CD4-positive, alpha-beta memory T cell (primary cell): ENCODE data around the gene HSPA12B. TPM values are rescaled to one million over a fixed set of nuclear protein-coding genes. Genes with fewer than 3 reads are reported as not detected.
A peak's percentile ranks its signal among the peaks of the same experiment; 100 is the strongest.

Experiments used
- CTCF ChIA-PET: fragments of 350-600 bp; sonication (Branson Sonifier 250); formaldehyde crosslinking; loops from one replicate; lab custom pipeline; 2021; ENCODE audit warnings: inconsistent platforms; ENCODE audit not compliant: partially characterized antibody; lab: Charles Lee
- POLR2A ChIA-PET: fragments of 350-600 bp; sonication (Branson Sonifier 250); formaldehyde crosslinking; loops from one replicate; lab custom pipeline; 2021; ENCODE audit not compliant: partially characterized antibody; lab: Charles Lee
- DNase-seq, 5 donors: peaks; one replicate each; pipeline versions ENCODE4 v3.0.0 to v3.0.0-alpha.2; 2020 to 2022; ENCODE audit warnings: mixed read lengths in 1 of 5
- H3K27ac ChIP-seq: one replicate; pipeline ENCODE4 v1.7.0; 2013; ENCODE audit warnings: low read depth, low read length
- H3K27me3 ChIP-seq: 2 replicates; pipeline ENCODE4 v1.7.0; 2013; ENCODE audit warnings: mild to moderate bottlenecking, low read length, moderate library complexity; ENCODE audit not compliant: insufficient read depth
- H3K36me3 ChIP-seq: 2 replicates; pipeline ENCODE4 v1.7.0; 2013; ENCODE audit warnings: mild to moderate bottlenecking, low read length, moderate library complexity; ENCODE audit not compliant: insufficient read depth
- H3K4me1 ChIP-seq: 2 replicates; pipeline ENCODE4 v1.7.0; 2013; ENCODE audit warnings: mild to moderate bottlenecking, low read length, moderate library complexity; ENCODE audit not compliant: insufficient read depth
- H3K4me3 ChIP-seq, 2 donors: one replicate each; pipeline ENCODE4 v1.7.0; 2013; ENCODE audit warnings: low read length in 2 of 2, mild to moderate bottlenecking in 1 of 2
- H3K9me3 ChIP-seq, 2 donors: one replicate each; pipeline ENCODE4 v1.7.0; 2013; ENCODE audit warnings: low read length in 2 of 2, control low read depth in 1 of 2; ENCODE audit not compliant: control insufficient read depth in 1 of 2
- H3K27ac Mint-ChIP-seq, 7 donors: one replicate each; pipeline ENCODE4 v1.8.0; 2020 to 2021; ENCODE audit warnings: mixed read lengths in 7 of 7, mild to moderate bottlenecking in 6 of 7, inconsistent platforms in 3 of 7, moderate library complexity in 3 of 7
- H3K27me3 Mint-ChIP-seq, 2 donors: one replicate each; pipeline ENCODE4 v1.8.0; 2020 to 2021; ENCODE audit warnings: mixed read lengths in 2 of 2
- H3K36me3 Mint-ChIP-seq, 2 donors: one replicate each; pipeline ENCODE4 v1.8.0; 2020 to 2021; ENCODE audit warnings: mixed read lengths in 2 of 2, inconsistent platforms in 1 of 2, mild to moderate bottlenecking in 1 of 2
- H3K4me1 Mint-ChIP-seq, 4 donors: one replicate each; pipeline ENCODE4 v1.8.0; 2020 to 2021; ENCODE audit warnings: mixed read lengths in 4 of 4, mild to moderate bottlenecking in 1 of 4
- H3K4me3 Mint-ChIP-seq, 8 donors: one replicate each; pipeline ENCODE4 v1.8.0; 2020 to 2021; ENCODE audit warnings: mixed read lengths in 8 of 8, mild to moderate bottlenecking in 7 of 8, moderate library complexity in 6 of 8, inconsistent platforms in 3 of 8
- H3K9me3 Mint-ChIP-seq, 8 donors: one replicate each; pipeline ENCODE4 v1.8.0; 2020 to 2021; ENCODE audit warnings: mixed read lengths in 8 of 8, mild to moderate bottlenecking in 5 of 8, inconsistent platforms in 3 of 8, moderate library complexity in 1 of 8
- intact Hi-C: fragments of 100-400 bp; cut with micrococcal nuclease; formaldehyde crosslinking; loops from one replicate; pipeline ENCODE4 v1.15.1; 2023
- polyA plus RNA-seq, 2 donors: library from polyadenylated mRNA; unstranded; fragments of 300-500 nt; fragmentation: Illumina TruSeq; gene quantifications; one replicate each; pipeline ENCODE4 v1.2.3, GENCODE V29; 2021
- total RNA-seq, 2 experiments: library from RNA; stranded (reverse); gene quantifications; one replicate each; pipeline ENCODE4 v1.2.3, GENCODE V29; 2021

HSPA12B gene
- total and polyA plus RNA-seq, 4 experiments from 2014 or later, result 0.22 TPM; not detected in 3

DNA sequence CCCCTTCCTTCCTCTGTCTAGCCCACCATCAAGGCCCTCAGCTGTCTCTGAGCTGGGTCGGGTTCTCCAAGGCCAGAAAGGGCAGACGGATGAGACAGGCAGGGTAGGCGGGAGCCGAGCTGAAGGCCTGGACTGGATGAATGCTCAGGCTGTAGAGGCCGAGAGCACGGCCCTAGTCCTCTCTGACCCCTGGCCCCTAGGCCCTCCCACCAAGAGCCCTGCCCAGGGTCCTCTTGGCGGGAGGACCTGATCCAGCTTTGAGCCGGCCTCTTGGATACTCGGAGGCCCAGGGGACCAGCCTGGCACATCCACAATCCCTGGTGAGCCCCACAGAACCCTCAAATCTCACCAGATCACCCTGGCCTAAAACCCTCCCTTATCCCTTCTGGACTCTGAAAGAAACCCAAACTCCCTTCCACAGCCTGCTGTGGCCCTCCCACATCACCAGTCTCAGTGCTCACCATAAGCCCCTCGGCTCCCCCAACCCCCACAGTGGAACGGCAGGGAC lies 26.9 kb downstream of the HSPA12B start:
- H3K27ac ChIP-seq, result no peak overlapping the region
- Mint-ChIP-seq H3K36me3 (peaks cover 12 to 15% of the 10 kb centered on the region in 2 donors), H3K9me3 (no peaks in the 10 kb centered on the region), H3K27ac (peak overlapping the region in 1 of 7 donors; percentile 42), H3K27me3 (no peaks in the 10 kb centered on the region), H3K4me3 (no peak overlapping the region), H3K4me1 (peaks cover 0 to 4% (median 2%) of the 10 kb centered on the region in 4 donors)
- CTCF ChIA-PET, result interaction anchor here (0.6 to 5.5 kb wide), 4 partner anchors 8 to 96 kb away, joined by 3 to 30 read pairs (median 14); partner anchors contain the start of gene ADISSP
- no peaks in the 10 kb centered on the region for H3K27me3 ChIP-seq
- no peaks in the 10 kb centered on the region for H3K9me3 ChIP-seq
- DNase-seq, result no peak
- no peaks in the 10 kb centered on the region for H3K36me3 ChIP-seq
- no peak overlapping the region for H3K4me3 ChIP-seq
- H3K4me1 ChIP-seq, result no peaks in the 10 kb centered on the region
- intact Hi-C loops, result no loop called here
- POLR2A ChIA-PET, result interaction anchor here (1.0 kb wide), 1 partner anchor 8 kb away, joined by 3 read pairs; the partner anchor contains the start of gene ADISSP

DNA sequence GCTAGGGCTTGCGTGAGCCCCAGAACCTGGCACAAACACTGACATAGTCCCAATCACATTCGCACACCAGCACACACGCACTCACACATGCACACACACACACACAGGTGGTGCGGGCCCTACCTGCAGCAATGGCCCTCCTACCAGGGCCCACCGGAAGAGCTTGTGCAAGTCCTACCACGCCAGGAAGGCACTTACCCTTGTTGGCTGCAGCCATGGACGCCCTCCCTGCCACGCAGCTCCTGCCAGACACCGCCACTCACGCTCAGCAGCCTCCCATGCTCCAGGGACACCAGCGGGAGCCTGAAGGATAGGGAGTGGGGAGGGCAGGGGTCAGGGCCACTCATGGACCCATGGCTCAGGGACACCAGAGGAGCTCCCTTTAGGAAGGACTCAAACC lies 27.4 kb downstream of the HSPA12B start:
- no peak for DNase-seq
- Mint-ChIP-seq H3K4me3 (no peak overlapping the region), H3K4me1 (peaks cover 0 to 4% (median 2%) of the 10 kb centered on the region in 4 donors), H3K27me3 (no peaks in the 10 kb centered on the region), H3K36me3 (peaks cover 12% of the 10 kb centered on the region in 2 donors), H3K9me3 (no peaks in the 10 kb centered on the region), H3K27ac (no peak overlapping the region)
- H3K9me3 ChIP-seq, result no peaks in the 10 kb centered on the region
- no peak overlapping the region for H3K27ac ChIP-seq
- ChIA-PET POLR2A (interaction anchor here (1.0 kb wide), 1 partner anchor 8 kb away, joined by 3 read pairs; the partner anchor contains the start of gene ADISSP), CTCF (interaction anchor here (1.1 to 4.0 kb wide), 3 partner anchors 7 to 92 kb away, joined by 3 to 30 read pairs (median 7); partner anchors contain the start of gene ADISSP)
- H3K4me1 ChIP-seq, result no peaks in the 10 kb centered on the region
- no peaks in the 10 kb centered on the region for H3K27me3 ChIP-seq
- H3K4me3 ChIP-seq, result no peak overlapping the region
- intact Hi-C loops, result no loop called here
- H3K36me3 ChIP-seq, result no peaks in the 10 kb centered on the region

DNA sequence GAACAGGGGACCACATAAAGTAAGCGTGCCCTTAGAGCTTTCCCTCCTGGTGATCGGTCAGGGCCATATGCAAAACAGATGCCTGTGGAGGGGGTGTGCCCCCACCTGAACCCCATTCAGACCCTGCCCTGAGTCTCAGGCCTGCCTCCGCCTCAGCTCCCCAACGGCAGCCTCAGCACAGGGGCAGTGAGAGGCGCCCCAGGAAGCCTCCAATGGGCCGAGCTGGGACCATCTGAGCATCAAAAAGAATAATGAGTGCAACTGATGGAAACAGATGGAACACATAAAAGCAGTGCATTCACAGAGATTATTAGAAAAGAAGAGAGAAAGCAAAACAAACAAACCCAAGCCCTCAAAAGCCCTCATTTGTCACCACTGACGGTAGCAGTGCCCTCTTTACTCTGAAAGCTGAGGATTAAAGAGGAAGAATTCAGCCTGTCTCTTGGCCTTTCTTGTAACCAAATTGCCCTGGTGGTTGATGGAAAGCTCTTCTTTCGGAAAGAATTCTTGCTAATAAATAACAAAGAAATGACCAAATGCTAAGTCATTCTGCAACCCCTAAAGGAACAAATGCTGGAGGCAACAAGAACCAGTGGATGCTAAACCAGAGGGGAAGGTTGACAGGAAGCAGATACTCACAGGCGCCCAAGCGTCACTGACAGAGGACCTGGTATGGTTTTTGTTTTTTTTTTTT lies 28.3 kb downstream of the HSPA12B start:
- H3K27ac Mint-ChIP-seq, result peak overlapping the region in 1 of 7 donors; percentile 43
- no peaks in the 10 kb centered on the region for H3K9me3 ChIP-seq
- peaks cover under 1 to 6% (median 2%) of the 10 kb centered on the region in 4 donors for H3K4me1 Mint-ChIP-seq
- peaks cover under 1% of the 10 kb centered on the region for H3K4me1 ChIP-seq
- no peak overlapping the region for H3K4me3 ChIP-seq
- H3K4me3 Mint-ChIP-seq, result no peak overlapping the region
- no peak for DNase-seq
- no peaks in the 10 kb centered on the region for H3K9me3 Mint-ChIP-seq
- H3K27me3 Mint-ChIP-seq, result no peaks in the 10 kb centered on the region
- intact Hi-C loops, result no loop called here
- peaks cover 12% of the 10 kb centered on the region in 2 donors for H3K36me3 Mint-ChIP-seq
- POLR2A ChIA-PET, result no interaction called here
- H3K36me3 ChIP-seq, result no peaks in the 10 kb centered on the region
- H3K27ac ChIP-seq, result no peak overlapping the region
- CTCF ChIA-PET, result interaction anchor here (1.1 to 1.4 kb wide), 2 partner anchors 10 to 91 kb away, joined by 3 to 7 read pairs; no protein-coding TSS in a partner anchor
- H3K27me3 ChIP-seq, result no peaks in the 10 kb centered on the region

DNA sequence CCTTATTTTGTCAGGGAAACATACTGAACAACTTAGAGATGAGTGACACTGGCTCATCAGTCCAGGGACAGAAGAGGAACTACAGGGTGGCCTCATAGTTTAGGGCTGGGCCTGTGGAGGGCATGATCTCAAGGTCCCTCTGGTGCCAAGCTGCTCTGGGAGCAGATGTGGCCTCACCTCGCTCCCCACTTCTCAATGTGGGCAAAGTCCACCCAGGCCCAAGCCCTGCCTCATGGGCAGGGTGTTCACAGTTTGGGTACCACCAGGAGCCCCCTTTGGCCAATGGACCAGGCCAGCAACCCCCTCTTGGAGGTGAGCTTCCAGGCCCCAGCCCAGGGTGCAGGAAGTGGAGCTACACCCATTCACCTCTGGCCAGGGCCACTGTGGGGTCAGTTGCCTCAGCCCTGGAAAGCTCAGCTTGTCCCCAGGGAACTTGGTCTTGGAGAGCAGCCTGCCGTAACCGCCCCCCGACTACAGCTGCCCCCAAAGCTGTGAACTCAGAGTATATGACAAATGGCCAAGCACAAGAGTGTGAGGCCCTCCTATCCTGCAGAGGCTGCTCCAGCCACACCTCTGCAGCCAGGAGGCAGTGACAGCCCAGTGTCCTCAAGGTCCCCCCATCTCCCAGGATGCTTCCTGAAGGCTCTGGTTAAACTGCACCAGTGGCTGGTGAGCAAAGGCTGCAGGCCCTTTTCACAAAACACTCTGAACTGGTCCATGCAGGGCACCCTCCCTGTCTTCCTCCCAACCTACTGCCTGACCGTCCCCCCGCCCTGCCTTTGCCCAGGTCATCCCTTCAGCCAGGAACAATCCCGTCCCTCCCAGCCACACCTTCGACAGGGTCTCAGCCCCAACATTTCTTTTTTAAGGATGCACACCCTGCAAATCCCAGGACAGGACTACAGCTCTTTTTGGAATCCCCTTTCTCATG lies 31.5 kb downstream of the HSPA12B start:
- POLR2A ChIA-PET, result interaction anchor here (5.0 kb wide), 1 partner anchor 55 kb away, joined by 73 read pairs; the partner anchor contains the start of gene AP5S1

DNA sequence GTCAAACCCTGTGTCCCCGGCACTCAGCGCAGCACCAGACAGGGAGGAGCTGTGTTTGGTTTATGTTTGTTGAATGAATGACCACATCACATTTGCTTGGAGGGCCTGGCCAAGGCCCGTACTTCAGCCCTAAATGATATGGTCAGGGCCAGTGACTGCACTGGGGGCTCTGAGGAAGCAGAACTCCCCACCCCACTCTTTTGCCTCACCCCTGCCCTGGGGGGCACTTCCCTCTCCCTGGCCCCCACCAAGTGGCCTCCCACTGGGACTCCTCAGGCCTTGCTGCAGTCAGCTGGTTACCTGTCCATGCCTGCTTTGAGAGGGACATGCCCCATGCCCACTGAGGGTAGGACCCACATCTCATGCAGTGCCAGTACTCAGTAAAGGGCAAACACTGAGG lies 32.2 kb downstream of the HSPA12B start:
- H3K4me1 Mint-ChIP-seq, result peaks cover 10 to 27% (median 18%) of the 10 kb centered on the region in 4 donors
- ChIA-PET CTCF (interaction anchor here (0.9 to 4.9 kb wide), 2 partner anchors 12 to 56 kb away, joined by 4 to 64 read pairs; partner anchors contain the start of gene AP5S1), POLR2A (interaction anchor here (5.0 kb wide), 1 partner anchor 55 kb away, joined by 73 read pairs; the partner anchor contains the start of gene AP5S1)
- Histone ChIP-seq H3K4me1 (peaks cover 25% of the 10 kb centered on the region), H3K4me3 (no peak overlapping the region), H3K9me3 (no peaks in the 10 kb centered on the region), H3K27ac (no peak overlapping the region), H3K27me3 (no peaks in the 10 kb centered on the region), H3K36me3 (no peaks in the 10 kb centered on the region)
- peak overlapping the region in 1 of 7 donors; percentile 8 for H3K27ac Mint-ChIP-seq
- no peak overlapping the region for H3K4me3 Mint-ChIP-seq
- no peak for DNase-seq
- H3K9me3 Mint-ChIP-seq, result no peaks in the 10 kb centered on the region
- H3K36me3 Mint-ChIP-seq, result peaks cover 3 to 4% of the 10 kb centered on the region in 2 donors
- no peaks in the 10 kb centered on the region for H3K27me3 Mint-ChIP-seq
- intact Hi-C loops, result loop anchor here (5.0 kb wide), 1 partner anchor 253 kb away; the partner anchor contains the start of gene RNF24

More for the DNA sequence above, 31.5 kb downstream of the HSPA12B start:
- Histone ChIP-seq H3K27ac (no peak overlapping the region), H3K36me3 (no peaks in the 10 kb centered on the region), H3K4me3 (no peak overlapping the region), H3K9me3 (no peaks in the 10 kb centered on the region), H3K27me3 (no peaks in the 10 kb centered on the region), H3K4me1 (peaks cover 22% of the 10 kb centered on the region)
- Mint-ChIP-seq H3K4me3 (peak overlapping the region in 1 of 8 donors; percentile 24), H3K9me3 (no peaks in the 10 kb centered on the region), H3K27ac (peak overlapping the region in 1 of 7 donors; percentile 8), H3K4me1 (peaks cover 7 to 25% (median 17%) of the 10 kb centered on the region in 4 donors), H3K36me3 (peaks cover 3 to 4% of the 10 kb centered on the region in 2 donors), H3K27me3 (no peaks in the 10 kb centered on the region)
- DNase-seq, result no peak
- CTCF ChIA-PET, result no interaction called here
- intact Hi-C loops, result no loop called here

DNA sequence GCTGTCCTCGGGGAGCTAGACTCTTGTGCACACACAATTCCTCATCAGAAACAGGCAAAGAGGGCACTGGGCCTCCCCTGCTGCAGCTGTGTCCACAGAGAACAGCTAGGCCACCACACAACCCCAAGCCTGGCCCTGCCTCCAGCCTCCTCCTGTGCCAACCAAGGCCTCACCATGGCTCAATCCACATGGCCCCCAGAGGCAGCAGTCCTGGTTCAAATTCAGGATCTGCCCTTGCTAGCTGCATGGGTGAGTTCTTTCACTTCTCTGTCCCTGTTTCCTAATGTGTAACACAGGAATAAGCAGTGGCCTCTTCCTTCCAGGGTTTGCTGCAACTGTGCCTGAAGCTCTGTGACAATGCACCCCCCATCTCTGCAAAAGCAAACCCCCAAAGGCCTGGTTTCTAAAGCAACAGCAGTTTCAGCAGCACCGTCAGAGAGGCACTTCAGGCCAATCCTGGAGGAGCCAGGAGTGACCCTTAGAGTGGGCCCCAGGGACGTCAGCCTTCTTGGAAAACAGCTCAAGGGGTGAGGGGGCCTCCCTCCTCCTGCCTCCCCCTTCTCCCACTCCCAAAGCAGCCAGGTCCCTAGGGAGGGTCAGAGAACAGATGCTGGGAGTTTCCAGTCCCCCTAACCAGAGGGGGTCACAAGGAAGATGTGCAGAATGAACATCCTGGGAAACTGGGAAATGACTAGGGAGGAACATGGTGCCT lies 32.8 kb downstream of the HSPA12B start:
- H3K27me3 ChIP-seq, result no peaks in the 10 kb centered on the region
- no peak overlapping the region for H3K4me3 ChIP-seq
- Mint-ChIP-seq H3K27ac (peak overlapping the region in 1 of 7 donors; percentile 63), H3K36me3 (peaks cover 3 to 4% of the 10 kb centered on the region in 2 donors), H3K4me1 (peaks cover 9 to 27% (median 17%) of the 10 kb centered on the region in 4 donors), H3K27me3 (no peaks in the 10 kb centered on the region), H3K9me3 (peaks cover 0 to 2% (median 0%) of the 10 kb centered on the region in 8 donors), H3K4me3 (peak overlapping the region in 3 of 8 donors; percentile 17 to 46 (median 22))
- ChIA-PET CTCF (interaction anchor here (0.9 to 4.9 kb wide), 5 partner anchors 7 to 56 kb away, joined by 4 to 64 read pairs (median 30); partner anchors contain the start of genes AP5S1 and CENPB), POLR2A (interaction anchor here (0.6 to 5.0 kb wide), 3 partner anchors 22 to 54 kb away, joined by 5 to 73 read pairs (median 6); partner anchors contain the start of genes AP5S1 and CENPB)
- peaks cover 25% of the 10 kb centered on the region for H3K4me1 ChIP-seq
- intact Hi-C loops, result loop anchor here (5.0 kb wide), 1 partner anchor 252 kb away; the partner anchor contains the start of gene RNF24
- H3K9me3 ChIP-seq, result no peaks in the 10 kb centered on the region
- H3K27ac ChIP-seq, result no peak overlapping the region
- no peak for DNase-seq
- no peaks in the 10 kb centered on the region for H3K36me3 ChIP-seq
